Measurements from ENCODE around the gene ALDH8A1. TPM values are rescaled to one million over a fixed set of nuclear protein-coding genes. Genes with fewer than 3 reads are reported as not detected.

The ALDH8A1 gene
- total RNA-seq, 1 experiment from 2014 or later = not detected

GRCh38 chr6:134884752-134885151, 65.1 kb downstream of the ALDH8A1 start:
- H3K36me3 Mint-ChIP-seq (ENCODE audit: insufficient read depth in 1 of 3, low read depth in 3 of 3) = no peaks in the 10 kb centered on the region
- H3K56ac ChIP-seq (ENCODE audit: insufficient read length, low read depth, low read length) = no peak overlapping the region
- peaks cover 3% of the 10 kb centered on the region; the same call in 1 of the 2 replicates for H3K27me3 Mint-ChIP-seq (ENCODE audit: low read depth)
- no peaks in the 10 kb centered on the region for H3K4me1 Mint-ChIP-seq
- no peaks in the 10 kb centered on the region for H3K27me3 ChIP-seq (ENCODE audit: insufficient read depth, low read length)
- TF ChIP-seq, protein P1, sequence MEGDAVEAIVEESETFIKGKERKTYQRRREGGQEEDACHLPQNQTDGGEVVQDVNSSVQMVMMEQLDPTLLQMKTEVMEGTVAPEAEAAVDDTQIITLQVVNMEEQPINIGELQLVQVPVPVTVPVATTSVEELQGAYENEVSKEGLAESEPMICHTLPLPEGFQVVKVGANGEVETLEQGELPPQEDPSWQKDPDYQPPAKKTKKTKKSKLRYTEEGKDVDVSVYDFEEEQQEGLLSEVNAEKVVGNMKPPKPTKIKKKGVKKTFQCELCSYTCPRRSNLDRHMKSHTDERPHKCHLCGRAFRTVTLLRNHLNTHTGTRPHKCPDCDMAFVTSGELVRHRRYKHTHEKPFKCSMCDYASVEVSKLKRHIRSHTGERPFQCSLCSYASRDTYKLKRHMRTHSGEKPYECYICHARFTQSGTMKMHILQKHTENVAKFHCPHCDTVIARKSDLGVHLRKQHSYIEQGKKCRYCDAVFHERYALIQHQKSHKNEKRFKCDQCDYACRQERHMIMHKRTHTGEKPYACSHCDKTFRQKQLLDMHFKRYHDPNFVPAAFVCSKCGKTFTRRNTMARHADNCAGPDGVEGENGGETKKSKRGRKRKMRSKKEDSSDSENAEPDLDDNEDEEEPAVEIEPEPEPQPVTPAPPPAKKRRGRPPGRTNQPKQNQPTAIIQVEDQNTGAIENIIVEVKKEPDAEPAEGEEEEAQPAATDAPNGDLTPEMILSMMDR (conservative IDR thresholded peaks at IDR 0.05) = no peak
- no peak overlapping the region for H4K91ac ChIP-seq (ENCODE audit: insufficient read length, low read depth, low read length)
- H3T11ph ChIP-seq (ENCODE audit: low read length) = no peak overlapping the region
- no peak overlapping the region for H3K23ac ChIP-seq (ENCODE audit: insufficient read length, low read depth, low read length)
- H3K4me1 ChIP-seq (ENCODE audit: insufficient read depth, low read length) = no peaks in the 10 kb centered on the region
- H2AK5ac ChIP-seq (ENCODE audit: insufficient read length, low read length) = no peak overlapping the region
- no peak overlapping the region for H3K14ac ChIP-seq (ENCODE audit: insufficient read depth, low read length)
- H3K9ac ChIP-seq (ENCODE audit: extremely low read depth, insufficient read length, low read length) = no peak overlapping the region
- no peaks in the 10 kb centered on the region for H3K79me1 ChIP-seq (ENCODE audit: insufficient read depth, low read depth, low read length, poor library complexity, severe bottlenecking)
- H3K79me2 ChIP-seq (ENCODE audit: insufficient read depth, low read length) = no peaks in the 10 kb centered on the region
- H2BK15ac ChIP-seq (ENCODE audit: low read depth, low read length) = no peak overlapping the region
- no peak overlapping the region for H2BK12ac ChIP-seq (ENCODE audit: insufficient read length, low read depth, low read length)
- H4K5ac ChIP-seq (ENCODE audit: insufficient read length, low read depth, low read length) = no peak overlapping the region
- no peak overlapping the region for H3K4ac ChIP-seq (ENCODE audit: low read depth, low read length)
- H3K18ac ChIP-seq (ENCODE audit: insufficient read length, low read depth, low read length) = no peak overlapping the region
- H2BK120ac ChIP-seq (ENCODE audit: low read depth, low read length, poor library complexity, severe bottlenecking) = no peak overlapping the region
- H3K4me3 Mint-ChIP-seq = no peak overlapping the region
- no peak overlapping the region for H2AFZ ChIP-seq (ENCODE audit: low read length)
- no peaks in the 10 kb centered on the region for H3K9me3 ChIP-seq (ENCODE audit: control insufficient read depth, low read depth, low read length)
- no peak overlapping the region for H2BK20ac ChIP-seq (ENCODE audit: low read depth, low read length, poor library complexity, severe bottlenecking)
- no peaks in the 10 kb centered on the region for H3K9me3 Mint-ChIP-seq
- DNase-seq = no peak
- no CpG with 5 or more reads among the region's 3 CpGs for WGBS (ENCODE audit: extremely low coverage, insufficient read length, low lambda C conversion rate)
- no peaks in the 10 kb centered on the region for H3K23me2 ChIP-seq (ENCODE audit: insufficient read length, low read depth, low read length, poor library complexity, severe bottlenecking)
- H4K8ac ChIP-seq (replicated peaks; ENCODE audit: insufficient read length, low read depth, low read length) = no peak overlapping the region
- H3K27ac Mint-ChIP-seq = no peak overlapping the region
- no peak overlapping the region for H2BK5ac ChIP-seq (ENCODE audit: insufficient read length, low read length)
- no peak overlapping the region for H3K27ac ChIP-seq (ENCODE audit: insufficient read length, low read depth, low read length)
- H4K20me1 ChIP-seq (ENCODE audit: control insufficient read depth, insufficient read depth, insufficient read length) = no peaks in the 10 kb centered on the region
- no peak overlapping the region for H3K4me2 ChIP-seq (ENCODE audit: insufficient read depth, insufficient read length, low read length)
